ENCODE data around the gene RDH13.
"Not testable (repeated sequence)": the region's sequence is repeated elsewhere in the genome, so short reads cannot be mapped to it uniquely, and the experiment has no call there.

The RDH13 gene

DNA sequence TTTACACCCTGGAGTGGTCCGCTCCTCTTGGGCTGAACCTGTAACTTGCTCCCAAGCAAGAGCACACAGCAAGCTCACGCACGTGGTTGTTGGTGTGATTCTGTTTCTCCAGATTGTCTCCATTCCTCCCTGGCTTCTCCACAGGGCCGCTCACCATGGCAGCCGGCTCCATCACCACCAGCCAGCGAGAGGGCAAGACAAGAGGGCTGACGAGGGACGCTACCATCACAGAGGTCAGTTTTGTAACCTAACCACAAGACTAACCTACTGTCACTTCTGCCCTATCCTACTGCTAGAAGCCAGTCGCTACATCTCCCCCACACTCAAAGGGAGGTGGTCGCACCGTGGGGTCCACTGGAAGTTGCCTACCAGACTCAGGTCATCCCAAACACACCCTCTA is 20.3 kb downstream of the RDH13 start:
- DNase-seq = no peak

DNA sequence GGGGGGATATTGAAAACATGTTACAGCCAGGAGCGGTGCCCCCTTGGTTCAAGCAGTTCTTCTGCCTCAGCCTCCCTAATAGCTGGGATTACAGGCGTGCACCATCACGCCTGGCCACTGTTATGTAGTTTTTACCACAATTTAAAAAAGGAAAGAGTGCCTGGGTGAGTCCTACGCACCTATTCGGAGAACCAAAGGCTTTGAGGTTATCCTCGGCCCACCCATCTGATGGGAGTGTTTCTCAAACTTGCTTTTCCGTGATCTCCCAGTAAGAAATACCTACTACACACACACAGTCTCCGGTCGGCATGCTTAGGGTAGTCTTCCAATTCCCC is 20.6 kb downstream of the RDH13 start:
- no peak for DNase-seq

DNA sequence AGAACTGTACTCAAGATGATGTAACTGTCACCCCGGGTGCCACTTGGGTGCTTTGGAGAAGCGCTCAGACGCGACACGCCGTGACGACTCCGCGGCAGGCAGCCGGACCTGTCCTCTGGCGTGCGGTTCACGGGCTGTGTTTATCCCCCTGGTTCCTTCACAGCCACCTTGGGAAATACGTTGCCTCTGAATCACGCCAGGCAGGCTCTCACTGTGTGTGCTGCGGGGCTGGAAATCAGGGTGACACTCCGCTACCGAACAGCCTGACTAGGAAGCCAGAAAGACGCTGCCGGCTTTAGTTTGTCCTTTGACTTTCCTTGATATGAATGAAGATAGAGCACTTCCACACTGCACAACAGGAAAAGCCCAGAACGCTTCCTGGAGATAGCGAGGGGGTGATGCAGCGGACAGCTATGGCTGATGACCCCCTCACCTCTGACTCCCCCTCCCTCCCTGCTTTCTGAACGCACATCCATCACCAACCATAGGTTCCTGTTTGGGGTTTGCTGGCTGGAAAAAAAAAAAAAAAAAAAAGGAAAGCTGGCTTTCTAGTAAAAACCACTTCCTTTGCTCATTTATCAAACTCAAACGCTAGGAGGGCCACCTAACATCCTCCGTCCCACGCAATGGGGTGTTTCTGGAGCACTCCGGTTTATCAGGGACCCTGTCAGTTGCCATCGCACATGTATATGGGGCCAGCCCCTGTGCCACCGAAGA is 21.2 kb downstream of the RDH13 start:
- peak; percentile 28 for DNase-seq

DNA sequence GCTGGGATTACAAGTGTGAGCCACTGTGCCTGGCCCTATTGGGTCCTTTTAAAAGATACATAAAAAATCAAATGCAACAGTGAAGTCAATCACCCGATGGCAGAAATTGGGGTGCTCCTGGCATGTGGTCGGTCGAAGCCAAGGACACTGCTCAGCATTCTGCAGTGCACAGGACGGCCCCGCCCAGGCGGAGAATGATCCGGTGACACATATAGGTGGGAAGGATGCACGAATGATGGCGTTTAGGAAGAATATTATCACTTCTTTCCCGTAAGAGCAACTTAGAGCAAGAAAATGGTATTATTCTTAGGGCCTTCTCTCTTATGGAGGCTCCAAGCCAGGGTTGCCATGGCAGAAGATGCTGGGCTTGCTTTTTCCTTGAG is 21.7 kb downstream of the RDH13 start:
- DNase-seq = no peak

DNA sequence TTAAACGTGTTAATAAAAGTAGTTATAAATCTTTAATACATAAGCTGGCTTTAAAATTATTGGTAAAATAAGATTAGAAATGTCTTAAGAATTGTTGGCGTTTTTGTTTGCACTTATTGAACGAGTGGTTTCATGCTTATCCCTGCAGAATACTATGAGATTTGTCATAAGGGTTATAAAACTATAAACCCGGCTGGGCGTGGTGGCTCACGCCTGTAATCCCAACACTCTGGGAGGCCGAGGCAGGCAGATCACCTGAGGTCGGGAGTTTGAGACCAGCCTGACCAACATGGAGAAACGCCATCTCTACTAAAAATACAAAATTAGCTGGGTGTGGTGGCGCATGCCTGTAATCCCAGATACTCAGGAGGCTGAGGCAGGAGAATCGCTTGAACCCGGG is 22.3 kb downstream of the RDH13 start:
- DNase-seq = not testable (repeated sequence)

DNA sequence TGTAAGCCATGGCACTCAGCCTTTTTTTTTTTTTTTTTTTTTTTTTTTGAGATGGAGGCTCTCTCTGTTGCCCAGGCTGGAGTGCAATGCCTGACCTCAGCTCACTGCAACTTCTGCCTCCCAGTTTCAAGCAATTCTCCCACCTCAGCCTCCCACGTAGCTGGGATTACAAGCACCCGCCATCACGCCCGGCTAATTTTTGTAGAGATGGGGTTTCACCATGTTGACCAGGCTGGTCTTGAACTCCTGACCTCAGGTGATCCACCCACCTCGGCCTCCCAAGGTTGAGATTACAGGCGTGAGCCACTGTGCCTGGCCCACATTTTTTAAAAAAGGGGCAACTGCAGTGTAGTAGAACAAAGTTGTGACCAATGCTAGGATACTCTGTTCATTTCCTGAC is 25.3 kb downstream of the RDH13 start:
- DNase-seq = not testable (repeated sequence)

DNA sequence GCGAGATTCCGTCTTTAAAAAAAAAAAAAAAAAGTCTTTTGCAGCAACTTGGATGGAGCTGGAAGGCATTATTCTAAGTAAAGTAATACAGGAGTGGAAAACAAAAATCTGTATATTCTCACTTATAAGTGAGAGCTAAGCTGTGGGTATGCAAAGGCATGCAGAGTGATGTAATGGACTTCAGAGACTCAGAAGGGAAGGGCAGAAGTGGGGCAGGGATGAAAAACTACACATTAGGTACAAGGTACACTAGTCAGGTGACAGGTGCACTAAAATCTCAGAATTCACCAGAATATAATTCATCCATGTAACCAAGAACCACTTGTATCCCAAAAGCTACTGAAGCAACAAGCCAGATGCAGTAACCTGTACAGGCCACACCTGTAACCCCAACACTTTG is 26.9 kb downstream of the RDH13 start:
- no peak for DNase-seq

DNA sequence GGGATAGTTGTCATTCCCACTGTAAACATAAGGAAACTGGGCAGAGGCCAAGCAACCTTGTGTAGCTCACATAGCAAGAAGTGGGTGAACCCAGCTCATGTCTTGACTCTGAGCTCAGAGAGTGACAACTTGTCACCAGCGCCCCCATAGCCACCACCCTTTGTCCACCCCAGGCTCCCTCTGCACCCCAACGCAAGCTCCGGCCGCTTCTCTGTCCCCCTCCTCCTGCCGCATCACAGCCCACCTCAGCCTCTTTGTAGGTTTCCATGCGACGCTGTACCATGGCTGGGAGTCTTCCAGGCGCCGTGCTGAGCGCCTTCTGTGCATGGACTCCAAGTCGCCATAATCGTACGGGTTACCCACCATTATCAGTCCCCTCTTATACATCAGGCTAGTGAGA is 28.2 kb downstream of the RDH13 start:
- DNase-seq = no peak

DNA sequence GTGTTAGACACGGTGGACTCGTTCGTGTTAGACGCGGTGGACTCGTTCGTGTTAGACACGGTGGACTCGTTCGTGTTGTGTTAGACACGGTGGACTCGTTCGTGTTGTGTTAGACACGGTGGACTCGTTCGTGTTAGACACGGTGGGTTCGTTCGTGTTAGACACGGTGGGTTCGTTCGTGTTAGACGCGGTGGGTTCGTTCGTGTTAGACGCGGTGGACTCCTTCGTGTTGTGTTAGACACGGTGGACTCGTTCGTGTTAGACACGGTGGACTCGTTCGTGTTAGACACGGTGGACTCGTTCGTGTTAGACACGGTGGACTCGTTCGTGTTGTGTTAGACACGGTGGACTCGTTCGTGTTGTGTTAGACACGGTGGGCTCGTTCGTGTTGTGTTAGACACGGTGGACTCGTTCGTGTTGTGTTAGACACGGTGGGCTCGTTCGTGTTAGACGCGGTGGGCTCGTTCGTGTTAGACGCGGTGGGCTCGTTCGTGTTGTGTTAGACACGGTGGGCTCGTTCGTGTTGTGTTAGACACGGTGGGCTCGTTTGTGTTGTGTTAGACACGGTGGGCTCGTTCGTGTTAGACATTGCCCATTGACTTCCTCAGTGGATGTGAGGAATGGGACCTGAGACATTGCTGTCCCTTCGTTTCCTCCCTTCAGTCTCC is 29.8 kb downstream of the RDH13 start:
- DNase-seq = not testable (repeated sequence)

DNA sequence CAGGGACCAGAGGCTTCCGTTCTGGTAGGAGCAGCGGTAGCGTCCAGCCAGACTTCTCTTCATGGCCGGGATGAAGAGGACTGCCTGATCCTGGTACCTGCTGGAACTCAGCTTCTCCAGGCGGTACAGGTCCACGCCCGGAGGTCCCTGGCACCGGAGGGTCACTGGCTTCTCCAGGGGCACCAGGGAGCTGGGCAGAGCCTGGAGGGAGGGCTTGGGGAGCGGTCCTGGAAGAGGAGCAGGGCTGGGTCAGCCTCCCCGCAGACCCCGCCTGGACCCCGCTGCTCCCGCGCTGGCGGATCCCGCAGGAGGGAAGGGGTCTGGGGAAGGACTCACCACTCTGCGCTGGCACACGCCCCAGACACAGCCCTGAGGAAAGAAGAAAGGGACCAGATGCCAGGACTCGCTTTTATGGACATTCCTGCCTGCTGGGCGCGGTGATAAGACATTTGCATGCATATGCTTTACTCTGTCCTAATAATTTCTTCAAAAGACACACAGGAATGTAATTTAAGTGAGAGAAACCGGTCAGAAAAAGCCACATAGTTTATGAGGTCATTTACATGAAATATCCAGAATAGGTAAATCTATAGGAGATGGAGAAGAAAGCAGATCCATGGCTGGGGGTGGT is 30.7 kb downstream of the RDH13 start:
- DNase-seq = no peak

DNA sequence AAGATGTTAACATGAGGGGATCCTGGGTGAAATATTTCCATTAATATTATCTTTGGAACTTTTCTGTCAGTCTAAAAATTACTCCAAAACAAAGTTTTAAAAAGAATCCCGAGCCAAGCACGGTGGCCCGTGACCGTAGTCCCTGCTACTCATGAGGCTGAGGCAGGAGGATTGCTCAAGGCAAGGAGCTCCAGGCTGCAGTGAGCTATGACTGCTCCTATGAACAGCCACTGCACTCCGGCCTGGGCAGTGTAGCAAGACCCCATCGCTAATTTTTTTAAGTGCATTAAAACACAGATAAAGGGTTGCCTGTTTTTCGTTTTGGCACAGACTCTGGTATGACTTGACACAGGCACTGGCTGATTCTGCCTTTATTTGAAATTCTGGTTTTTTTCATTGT is 31.8 kb downstream of the RDH13 start:
- DNase-seq = no peak

DNA sequence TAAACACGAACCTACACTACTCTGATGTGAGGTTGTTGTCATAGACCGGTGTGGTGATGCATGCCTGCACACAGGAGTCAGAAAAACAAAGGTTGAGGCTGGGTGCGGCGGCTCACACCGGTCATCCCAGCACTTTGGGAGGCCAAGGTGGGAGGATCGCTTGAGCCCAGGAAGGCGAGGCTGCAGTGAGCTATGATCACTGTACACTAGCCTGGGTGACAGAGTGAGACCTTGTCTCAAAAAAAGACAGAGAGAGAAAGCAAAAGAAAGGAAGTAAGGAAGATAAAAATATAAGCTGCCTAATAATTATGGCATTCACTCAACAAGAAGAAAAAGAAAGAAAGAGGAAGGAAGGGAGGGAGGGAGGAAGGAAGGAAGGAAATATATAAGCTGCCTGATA is 34.2 kb downstream of the RDH13 start:
- no peak for DNase-seq

DNA sequence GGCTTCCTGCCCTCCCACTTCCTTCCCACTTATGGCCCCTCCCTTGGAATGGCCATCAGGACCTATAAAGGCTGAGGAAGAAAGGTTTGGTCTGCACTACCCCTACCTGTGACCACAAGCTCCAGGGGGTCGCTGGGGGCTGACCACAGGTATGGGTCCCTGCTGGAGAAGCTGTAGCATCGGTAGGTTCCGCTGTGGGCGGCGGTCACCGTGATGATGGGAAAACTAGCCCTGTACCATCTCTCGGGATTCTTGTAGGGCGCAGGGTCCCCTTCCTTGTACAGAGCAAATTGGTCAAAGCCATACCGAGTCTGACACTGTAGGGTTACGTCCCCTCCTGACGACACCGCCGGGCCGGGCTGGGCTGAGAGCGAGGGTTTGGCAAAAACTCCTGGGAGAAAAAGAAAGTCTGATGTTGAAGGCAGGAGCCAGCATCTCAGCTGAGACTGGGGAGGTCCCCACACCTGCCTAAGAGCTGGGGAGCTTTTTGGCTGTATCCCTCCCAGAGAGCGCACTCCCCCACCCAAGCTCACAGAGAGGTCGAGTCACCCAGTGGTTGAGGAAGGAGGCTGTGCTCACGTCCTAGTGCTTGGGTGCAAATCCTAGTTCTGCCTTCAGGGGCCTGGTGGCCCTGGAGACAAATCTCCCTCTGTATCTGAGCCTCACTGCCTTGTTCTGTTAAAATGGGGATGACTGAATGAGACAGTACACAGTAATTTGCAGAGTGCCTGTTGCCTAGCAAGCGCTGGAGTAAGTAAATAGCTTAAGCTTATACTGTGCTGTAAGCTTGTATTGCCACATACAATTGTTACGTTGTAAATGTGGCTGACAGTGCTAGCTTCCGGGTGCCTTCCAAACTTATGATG is 35.2 kb downstream of the RDH13 start:
- DNase-seq = no peak

DNA sequence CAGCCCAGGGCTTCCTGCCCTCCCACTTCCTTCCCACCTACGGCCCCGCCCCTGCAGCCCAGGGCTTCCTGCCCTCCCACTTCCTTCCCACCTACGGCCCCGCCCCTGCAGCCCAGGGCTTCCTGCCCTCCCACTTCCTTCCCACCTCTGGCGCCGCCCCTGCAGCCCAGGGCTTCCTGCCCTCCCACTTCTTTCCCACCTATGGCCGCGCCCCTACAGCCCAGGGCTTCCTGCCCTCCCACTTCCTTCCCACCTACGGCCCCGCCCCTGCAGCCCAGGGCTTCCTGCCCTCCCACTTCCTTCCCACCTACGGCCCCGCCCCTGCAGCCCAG is 35.8 kb downstream of the RDH13 start:
- not testable (repeated sequence) for DNase-seq

DNA sequence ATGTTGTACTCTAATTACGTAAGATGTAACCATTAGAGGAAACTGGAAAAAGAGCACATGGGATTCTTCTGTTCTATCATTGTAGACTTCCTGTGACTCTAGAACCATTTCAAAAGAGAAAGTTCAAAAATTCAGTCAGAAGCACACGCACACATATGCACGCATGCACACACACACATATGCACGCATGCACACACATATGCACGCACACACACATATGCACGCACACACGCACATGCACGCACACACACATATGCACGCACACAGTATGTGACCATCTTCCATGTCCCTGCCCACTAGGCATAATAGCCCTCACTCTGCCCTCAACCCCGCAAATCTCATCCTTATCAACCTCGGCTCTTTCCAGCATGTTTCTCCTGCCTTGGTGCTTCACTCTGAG is 38.8 kb downstream of the RDH13 start:
- DNase-seq = no peak

DNA sequence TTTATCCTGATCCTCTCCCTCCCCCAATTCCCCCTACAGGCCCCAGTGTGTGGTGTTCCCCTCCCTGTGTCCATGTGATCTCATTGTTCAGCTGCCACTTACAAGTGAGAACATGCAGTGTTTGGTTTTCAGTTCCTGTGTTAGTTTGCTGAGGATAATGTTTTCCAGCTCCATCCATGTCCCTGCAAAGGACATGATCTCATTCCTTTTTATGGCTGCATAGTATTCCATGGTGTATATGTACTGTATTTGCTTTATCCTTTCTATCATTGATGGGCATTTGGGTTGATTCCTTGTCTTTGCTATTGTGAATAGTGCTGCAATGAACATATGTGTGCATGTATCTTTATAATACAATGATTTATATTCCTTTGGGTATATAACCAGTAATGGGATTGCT is 42.6 kb downstream of the RDH13 start:
- DNase-seq = not testable (repeated sequence)

DNA sequence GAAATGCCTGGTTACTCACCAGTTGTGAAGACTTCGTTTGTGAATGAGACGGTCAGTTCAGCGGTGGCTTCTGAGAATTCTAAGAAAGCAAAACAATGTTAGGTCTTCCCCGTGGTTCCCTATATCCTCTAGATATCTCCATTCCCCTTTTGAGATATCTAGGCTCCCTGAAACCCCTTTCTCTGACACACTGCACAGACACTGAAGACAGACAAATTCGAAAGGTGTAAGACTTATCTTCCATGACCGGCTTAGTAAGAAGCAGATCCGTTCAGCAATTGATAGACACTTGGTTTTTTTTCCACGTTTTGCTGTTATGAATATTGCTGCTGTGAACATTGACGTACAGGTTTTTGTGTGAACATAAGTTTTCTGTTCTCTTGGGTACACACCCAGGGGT is 44.3 kb downstream of the RDH13 start:
- no peak for DNase-seq

DNA sequence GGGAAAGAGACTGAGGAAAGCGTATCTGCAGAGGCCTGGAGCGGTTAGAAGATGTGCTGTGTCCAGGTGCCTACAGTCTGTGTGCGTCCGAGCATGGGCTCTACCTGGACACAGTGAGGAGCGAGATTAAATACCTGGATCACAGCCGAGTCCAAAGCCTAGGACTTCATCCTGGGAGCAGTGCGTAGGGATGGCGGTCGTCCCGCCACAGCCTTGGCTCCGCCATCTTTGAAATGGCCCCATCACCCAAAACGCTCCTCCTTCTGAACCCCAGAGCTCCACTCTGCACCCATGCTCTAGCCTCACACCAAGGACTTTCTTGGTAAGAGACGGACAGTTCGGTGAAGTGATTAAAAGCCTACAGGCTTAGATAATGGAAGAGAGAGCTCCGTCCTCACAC is 44.7 kb downstream of the RDH13 start:
- DNase-seq = no peak

DNA sequence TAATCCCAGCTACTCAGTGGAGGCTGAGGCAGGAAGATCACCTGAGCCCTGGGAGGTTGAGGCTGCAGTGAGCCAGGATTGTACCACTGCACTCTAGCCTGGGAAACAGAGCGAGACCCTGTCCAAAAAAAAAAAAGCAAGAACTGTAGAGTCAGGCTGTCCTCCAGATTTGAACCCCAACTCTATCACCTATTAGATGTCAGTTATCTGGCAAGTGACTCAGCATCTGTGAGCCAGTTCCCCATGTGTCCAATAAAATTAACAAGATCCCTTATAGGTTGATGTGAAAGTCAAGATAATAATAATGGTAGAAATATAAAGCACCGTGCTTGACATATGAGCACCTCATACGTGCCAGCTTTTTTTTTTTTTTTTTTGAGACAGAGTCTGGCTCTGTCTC is 46.9 kb downstream of the RDH13 start:
- DNase-seq = no peak

DNA sequence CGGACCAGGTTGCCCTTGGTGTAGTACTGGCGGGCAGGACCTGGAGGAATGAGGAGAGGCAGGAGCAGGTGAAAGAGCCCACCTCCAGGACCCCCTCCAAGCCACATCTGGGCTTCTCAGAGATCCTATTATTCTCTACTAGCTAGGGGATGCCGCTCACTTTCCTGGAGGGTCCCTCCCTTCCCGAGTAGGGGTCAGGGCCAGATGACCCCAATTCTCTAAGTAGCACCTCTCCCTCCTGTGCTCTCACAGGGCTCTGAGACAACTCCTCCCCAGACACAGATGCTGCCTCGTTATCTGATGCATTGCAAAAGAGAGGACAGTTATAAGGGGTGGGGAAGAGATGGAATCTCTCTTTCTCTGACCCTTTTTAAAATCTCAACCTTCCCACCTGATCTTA is 47.8 kb downstream of the RDH13 start:
- DNase-seq = no peak

DNA sequence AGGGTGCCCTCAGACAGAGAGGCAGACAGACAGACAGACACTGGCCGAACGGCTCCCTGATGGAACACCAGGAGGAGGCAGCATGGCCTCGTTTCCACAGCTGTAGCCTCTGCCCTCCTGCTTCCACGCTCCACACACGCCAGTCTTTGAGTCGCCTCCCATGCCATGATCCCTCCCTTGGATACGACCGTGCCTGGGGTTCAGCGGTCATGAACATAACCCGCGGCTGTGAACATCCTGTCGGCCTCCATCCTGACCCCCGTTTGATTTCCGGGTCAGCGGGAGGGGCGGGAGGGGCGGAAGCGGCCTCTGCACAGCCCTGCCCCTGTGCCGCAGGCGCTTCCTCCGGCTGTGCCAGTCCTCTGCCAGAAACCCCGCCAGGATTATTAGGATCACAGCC is 48.2 kb downstream of the RDH13 start:
- DNase-seq = peak; percentile 22

DNA sequence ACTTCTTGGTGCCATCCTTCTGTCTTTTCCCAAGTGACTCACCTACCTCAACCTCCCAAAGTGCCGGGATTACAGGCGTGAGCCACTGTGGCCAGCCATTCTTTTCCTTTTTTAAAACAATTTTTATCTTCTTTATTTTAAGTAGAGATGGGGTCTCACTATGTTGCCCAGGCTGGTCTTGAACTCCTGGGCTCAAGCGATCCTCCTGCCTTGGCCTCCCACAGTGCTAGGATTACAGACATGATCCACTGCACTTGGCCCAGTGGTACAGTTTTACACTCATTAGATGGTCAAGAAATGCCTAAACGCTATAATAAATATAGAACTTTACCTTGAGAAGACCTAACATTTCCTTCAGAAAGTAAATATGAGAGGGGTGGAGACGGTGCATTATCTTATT is 49.4 kb downstream of the RDH13 start:
- DNase-seq = no peak

DNA sequence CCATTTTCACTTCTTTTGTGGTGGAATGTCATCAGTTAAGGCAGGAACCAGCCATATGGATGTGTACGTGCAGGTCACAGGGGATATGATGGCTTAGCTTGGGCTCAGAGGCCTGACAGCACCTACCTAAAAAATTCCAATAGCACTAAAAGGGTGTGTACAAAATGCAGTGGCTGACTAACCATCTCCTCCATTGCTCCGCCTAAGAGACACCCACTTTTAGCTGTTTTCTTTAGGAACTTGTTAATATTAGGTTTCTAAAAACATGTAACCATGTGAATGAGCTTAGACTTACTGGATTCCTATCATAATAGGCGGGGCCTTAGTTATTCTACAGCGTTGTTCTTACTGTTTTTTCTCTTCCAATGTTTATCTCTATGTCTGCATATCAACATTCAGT is 50.6 kb downstream of the RDH13 start:
- no peak for DNase-seq

DNA sequence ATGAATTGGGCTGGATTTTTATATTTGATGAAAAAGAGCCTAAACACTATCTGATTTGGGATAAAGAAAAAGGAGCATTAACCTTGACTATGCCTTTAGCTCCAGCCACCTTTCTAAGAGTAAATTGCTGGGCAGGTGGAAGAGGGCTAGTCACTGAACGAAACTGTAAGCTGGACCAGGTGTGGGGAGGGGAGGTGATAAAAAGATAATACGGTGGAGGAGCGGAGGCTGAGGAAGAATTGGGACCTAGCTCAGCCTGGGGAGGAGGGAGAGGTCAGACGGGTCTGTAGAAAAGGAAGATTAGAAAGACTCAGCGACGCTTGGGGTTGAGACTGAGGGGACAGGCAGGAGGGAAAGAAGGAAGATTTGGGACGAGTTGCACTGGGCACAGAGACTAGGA is 52.4 kb downstream of the RDH13 start:
- not testable (repeated sequence) for DNase-seq

Measured in CD4-positive, alpha-beta T cell treated with Interleukin-17A for 1 hour (primary cell).